B cell (primary cell): Measurements from ENCODE around the gene PRKAG2. TPM values are rescaled to one million over a fixed set of nuclear protein-coding genes. Genes with fewer than 3 reads are reported as not detected.

Experiments
- ATAC-seq: fragments of 200-7000 bp; cut with Tn5 transposase; one replicate; pipeline ENCODE4 v1.10.0; 2021; ENCODE audit warnings: low read depth, mild to moderate bottlenecking, moderate number of reproducible peaks, moderate library complexity
- CTCF ChIA-PET: fragments of 350-600 bp; sonication (Branson Sonifier 250); formaldehyde crosslinking; loops from one replicate; lab custom pipeline; 2021; ENCODE audit warnings: antibody characterized with exemption, inconsistent platforms; lab: Charles Lee
- POLR2A ChIA-PET: fragments of 350-600 bp; sonication (Branson Sonifier 250); formaldehyde crosslinking; loops from one replicate; lab custom pipeline; 2021; ENCODE audit warnings: antibody characterized with exemption; lab: Charles Lee
- DNase-seq: peaks from one replicate; pipeline ENCODE4 v3.0.0; 2013
- H2AFZ ChIP-seq: 2 replicates; pipeline ENCODE4 v1.6.1; 2012; ENCODE audit warnings: mild to moderate bottlenecking, low read depth, low read length; ENCODE audit not compliant: insufficient read depth, poor library complexity, severe bottlenecking
- H3K27ac ChIP-seq, 2 donors: 1 replicate in 1 of 2; 2 replicates in 1 of 2; pipeline ENCODE4 v1.5.1; 2012 to 2013; ENCODE audit warnings: low read length in 2 of 2, mild to moderate bottlenecking in 2 of 2, moderate library complexity in 1 of 2
- H3K27me3 ChIP-seq, 4 experiments: fragments of 200-600 bp in 1 of 4; sonication (generic) in 1 of 4; replicated peaks in 1 of 4; 1 replicate in 2 of 4; 2 replicates in 2 of 4; pipeline versions ENCODE4 v1.6.1 to v1.7.0; 2013 to 2016; ENCODE audit warnings: low read length in 3 of 4, mild to moderate bottlenecking in 2 of 4, mixed read lengths in 1 of 4, moderate library complexity in 1 of 4; ENCODE audit not compliant: insufficient read depth in 4 of 4, control insufficient read depth in 3 of 4; ENCODE audit errors: control extremely low read depth in 1 of 4
- H3K36me3 ChIP-seq, 2 experiments: replicated peaks in 1 of 2; 1 replicate in 1 of 2; 2 replicates in 1 of 2; pipeline versions ENCODE4 v1.6.1 to v1.7.1; 2013; ENCODE audit warnings: low read length in 1 of 2; ENCODE audit not compliant: insufficient read depth in 2 of 2, control insufficient read depth in 1 of 2; ENCODE audit errors: control extremely low read depth in 1 of 2, extremely low read depth in 1 of 2
- H3K4me1 ChIP-seq, 2 donors: fragments of 200-600 bp in 1 of 2; sonication (generic) in 1 of 2; 1 replicate in 1 of 2; 2 replicates in 1 of 2; pipeline versions ENCODE4 v1.5.1 to v1.6.1; 2013 to 2017; ENCODE audit warnings: low read length in 2 of 2; ENCODE audit not compliant: control insufficient read depth in 2 of 2, insufficient read depth in 2 of 2
- H3K4me2 ChIP-seq: replicated peaks from 2 replicates; pipeline ENCODE3; 2012; ENCODE audit warnings: mild to moderate bottlenecking, low read depth, low read length; ENCODE audit not compliant: poor library complexity, severe bottlenecking
- H3K4me3 ChIP-seq, 5 experiments: fragments of 200-600 bp in 1 of 5; sonication (generic) in 1 of 5; 1 replicate in 3 of 5; 2 replicates in 2 of 5; pipeline versions ENCODE4 v1.5.1 to v1.7.0; 2011 to 2016; ENCODE audit warnings: low read length in 4 of 5, mild to moderate bottlenecking in 4 of 5, low read depth in 2 of 5, control low read depth in 1 of 5, moderate library complexity in 1 of 5; ENCODE audit not compliant: insufficient read depth in 1 of 5; ENCODE audit errors: control extremely low read depth in 1 of 5, extremely low read depth in 1 of 5
- H3K79me2 ChIP-seq: fragments of 200-600 bp; sonication (generic); one replicate; pipeline ENCODE4 v1.6.0; 2016; ENCODE audit warnings: low read length; ENCODE audit not compliant: control insufficient read depth, insufficient read depth
- H3K9ac ChIP-seq: fragments of 200-600 bp; sonication (generic); 2 replicates; pipeline ENCODE4 v1.6.1; 2017; ENCODE audit warnings: mild to moderate bottlenecking, low read length, moderate library complexity
- H3K9me3 ChIP-seq, 3 donors: one replicate each; pipeline versions ENCODE4 v1.6.1 to v1.7.1; 2013; ENCODE audit warnings: low read length in 2 of 3; ENCODE audit not compliant: control insufficient read depth in 2 of 3, insufficient read depth in 1 of 3; ENCODE audit errors: control extremely low read depth in 1 of 3
- H4K20me1 ChIP-seq: 2 replicates; pipeline ENCODE4 v1.6.0; 2012; ENCODE audit warnings: mild to moderate bottlenecking, low read length; ENCODE audit not compliant: insufficient read depth, control insufficient read depth, poor library complexity, severe bottlenecking
- H3K27ac Mint-ChIP-seq: one replicate; pipeline ENCODE4 v1.8.0; 2021; ENCODE audit warnings: mixed read lengths
- H3K27me3 Mint-ChIP-seq: one replicate; pipeline ENCODE4 v1.8.0; 2021; ENCODE audit warnings: mixed read lengths
- H3K4me1 Mint-ChIP-seq: one replicate; pipeline ENCODE4 v1.8.0; 2021; ENCODE audit warnings: mixed read lengths
- H3K4me3 Mint-ChIP-seq: one replicate; pipeline ENCODE4 v1.8.0; 2021; ENCODE audit warnings: mixed read lengths
- H3K9me3 Mint-ChIP-seq: one replicate; pipeline ENCODE4 v1.8.0; 2022; ENCODE audit warnings: mixed read lengths; ENCODE audit not compliant: insufficient read depth
- CTCF ChIP-seq: fragments of 200-600 bp; IDR thresholded peaks from one replicate; pipeline ENCODE4 v1.8.0; 2022; ENCODE audit warnings: antibody characterized with exemption, mild to moderate bottlenecking
- EZH2 ChIP-seq: IDR thresholded peaks from 2 replicates; pipeline ENCODE4 v1.6.1; 2012; ENCODE audit warnings: borderline replicate concordance, low read depth, mild to moderate bottlenecking, moderate library complexity, low read length; ENCODE audit not compliant: insufficient read depth, poor library complexity, severe bottlenecking
- WGBS: methylation state at CpG from one replicate; pipeline ENCODE4 v1.1.5; 2013; ENCODE audit warnings: missing lambda C conversion rate; ENCODE audit not compliant: insufficient coverage; 5-methylcytosine and 5-hydroxymethylcytosine counted together
- intact Hi-C: fragments of 100-400 bp; cut with micrococcal nuclease; formaldehyde crosslinking; loops from one replicate; pipeline ENCODE4 v1.10.0; 2022
- polyA plus RNA-seq: library from polyadenylated mRNA; depleted of rRNA; stranded (reverse); fragments of >200 nt; gene quantifications from 2 replicates; pipeline ENCODE4 v1.2.3, GENCODE V29; 2012
- total RNA-seq, 2 donors: library from RNA; stranded (reverse); fragments of 120-200 nt in 1 of 2; gene quantifications; 1 replicate in 1 of 2; 2 replicates in 1 of 2; pipeline versions ENCODE4 v1.2.3 to v1.2.4, GENCODE V29; 2013 to 2022

The PRKAG2 gene
- total and polyA plus RNA-seq, 2 donors (not counting 1 experiment from before 2014, with no cell fraction given): 22.1 to 56.3 TPM

DNA sequence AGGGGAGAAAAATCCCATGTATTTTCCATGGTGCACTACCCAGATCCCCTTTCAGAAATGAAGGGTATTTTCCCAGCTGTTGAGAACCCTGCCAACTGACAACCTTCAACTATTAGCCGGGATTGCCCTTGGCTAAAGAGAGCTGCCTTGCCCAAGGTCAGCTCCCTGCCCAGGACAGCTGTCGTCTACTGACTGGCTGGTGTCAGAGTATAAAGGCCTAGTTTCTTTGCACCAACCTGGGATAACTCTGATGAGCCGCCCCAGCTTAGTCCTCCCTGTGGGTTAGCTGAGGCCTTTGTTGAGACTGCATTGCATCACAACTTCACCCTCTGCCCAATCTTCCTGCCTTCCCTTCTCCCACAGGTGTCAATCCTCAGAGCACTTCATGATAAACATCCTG, 210.0 kb downstream of the PRKAG2 start:
- peaks cover 0 to 17% (median 4%) of the 10 kb centered on the region in 3 donors for H3K9me3 ChIP-seq
- H3K4me1 Mint-ChIP-seq: no peaks in the 10 kb centered on the region
- peaks cover 10% of the 10 kb centered on the region for H3K9me3 Mint-ChIP-seq
- ATAC-seq (no peak), DNase-seq (no peak)
- peaks cover 12% of the 10 kb centered on the region for H4K20me1 ChIP-seq
- intact Hi-C loops: no loop called here
- no peaks in the 10 kb centered on the region for H3K79me2 ChIP-seq
- no peak overlapping the region for H3K27ac Mint-ChIP-seq
- WGBS: 92% methylated on average over 3 of the region's 3 CpGs
- no peak overlapping the region for H3K27ac ChIP-seq
- TF ChIP-seq EZH2: no peak
- no peak for TF ChIP-seq CTCF
- ChIA-PET CTCF (no interaction called here), POLR2A (no interaction called here)
- no peak overlapping the region for H2AFZ ChIP-seq
- H3K4me1 ChIP-seq: no peaks in the 10 kb centered on the region
- no peak overlapping the region for H3K9ac ChIP-seq
- H3K27me3 ChIP-seq: no peaks in the 10 kb centered on the region
- no peaks in the 10 kb centered on the region for H3K27me3 Mint-ChIP-seq
- H3K4me3 ChIP-seq: no peak overlapping the region
- H3K4me3 Mint-ChIP-seq: no peak overlapping the region
- no peak overlapping the region for H3K4me2 ChIP-seq
- H3K36me3 ChIP-seq: peaks cover 0 to 10% of the 10 kb centered on the region in 2 experiments

DNA sequence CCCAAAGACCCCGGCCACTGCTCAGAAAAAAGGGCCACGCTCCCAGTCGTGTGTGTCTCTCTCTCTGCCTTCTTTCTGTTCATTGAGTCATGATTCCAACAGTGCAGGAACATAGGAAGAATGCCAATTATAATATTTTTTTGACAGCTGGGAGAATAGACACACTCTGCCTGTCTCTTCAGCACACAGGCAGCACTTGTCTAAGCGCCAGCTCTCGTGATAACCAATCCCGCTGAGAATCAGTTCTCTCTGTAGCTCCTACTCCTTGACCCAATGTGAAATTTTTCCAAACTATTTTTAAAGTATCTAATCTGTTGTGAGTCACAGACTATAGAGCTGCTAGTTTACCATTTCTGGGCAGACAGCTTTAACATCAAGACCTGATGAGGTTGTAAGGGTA, 211.5 kb downstream of the PRKAG2 start:
- ChIA-PET CTCF (no interaction called here), POLR2A (no interaction called here)
- H3K79me2 ChIP-seq: no peaks in the 10 kb centered on the region
- H3K9ac ChIP-seq: no peak overlapping the region
- intact Hi-C loops: no loop called here
- H3K4me2 ChIP-seq: no peak overlapping the region
- no peak overlapping the region for H3K27ac Mint-ChIP-seq
- no peak overlapping the region for H3K4me3 Mint-ChIP-seq
- H3K9me3 Mint-ChIP-seq: peaks cover 10% of the 10 kb centered on the region
- no CpG with 5 or more reads among the region's 6 CpGs for WGBS
- no peaks in the 10 kb centered on the region for H3K27me3 ChIP-seq
- no peaks in the 10 kb centered on the region for H3K4me1 Mint-ChIP-seq
- peaks cover 12% of the 10 kb centered on the region for H4K20me1 ChIP-seq
- H3K4me3 ChIP-seq: no peak overlapping the region
- DNase-seq (no peak), ATAC-seq (no peak)
- H3K9me3 ChIP-seq: peaks cover 0 to 17% (median 4%) of the 10 kb centered on the region in 3 donors
- TF ChIP-seq CTCF (no peak), EZH2 (no peak)
- H3K36me3 ChIP-seq: peaks cover 0 to 10% of the 10 kb centered on the region in 2 experiments
- H3K27me3 Mint-ChIP-seq: no peaks in the 10 kb centered on the region
- H2AFZ ChIP-seq: no peak overlapping the region
- no peak overlapping the region for H3K27ac ChIP-seq
- no peaks in the 10 kb centered on the region for H3K4me1 ChIP-seq
